Neural cell (in vitro differentiated cells): Measurements from ENCODE around the gene KCNAB1. TPM values are rescaled to one million over a fixed set of nuclear protein-coding genes. Genes with fewer than 3 reads are reported as not detected.
"Not testable (repeated sequence)": the region's sequence is repeated elsewhere in the genome, so short reads cannot be mapped to it uniquely, and the experiment has no call there.

Source experiments
- H2AFZ ChIP-seq: fragments of 200-600, 300-800 bp; sonication (generic), shearing (Covaris generic); 2 replicates; pipeline ENCODE4 v1.6.0; 2014; ENCODE audit warnings: low read depth, mild to moderate bottlenecking, antibody characterized with exemption, low read length, moderate library complexity
- H3F3A ChIP-seq: fragments of 200-600 bp; shearing (Covaris generic); 2 replicates; pipeline ENCODE4 v1.6.1; 2016; ENCODE audit warnings: mild to moderate bottlenecking, moderate library complexity, mixed read lengths, antibody characterized with exemption, low read length; ENCODE audit not compliant: insufficient read depth, poor library complexity, severe bottlenecking
- H3K27ac ChIP-seq: fragments of 200-600, 300-800 bp; sonication (generic), shearing (Covaris generic); 2 replicates; pipeline ENCODE4 v1.5.1; 2014; ENCODE audit warnings: mild to moderate bottlenecking, low read length, moderate library complexity
- H3K27me3 ChIP-seq: fragments of 300-800, 200-600 bp; sonication (generic), shearing (Covaris generic); 2 replicates; pipeline ENCODE4 v1.6.0; 2014; ENCODE audit warnings: mild to moderate bottlenecking, low read depth, low read length, moderate library complexity; ENCODE audit not compliant: insufficient read depth
- H3K36me3 ChIP-seq: fragments of 300-800, 200-600 bp; sonication (generic), shearing (Covaris generic); 2 replicates; pipeline ENCODE4 v1.5.1; 2014; ENCODE audit warnings: mild to moderate bottlenecking, antibody characterized with exemption, low read length, moderate library complexity; ENCODE audit not compliant: insufficient read depth
- H3K4me2 ChIP-seq: fragments of 300-800, 200-600 bp; sonication (generic), shearing (Covaris generic); 2 replicates; pipeline ENCODE4 v1.6.0; 2014; ENCODE audit warnings: mild to moderate bottlenecking, low read length
- H3K4me3 ChIP-seq: fragments of 300-800, 200-600 bp; sonication (generic), shearing (Covaris generic); 2 replicates; pipeline ENCODE4 v1.5.1; 2014; ENCODE audit warnings: mild to moderate bottlenecking, low read length, moderate library complexity
- H3K79me2 ChIP-seq: fragments of 200-600 bp; shearing (Covaris generic); replicated peaks from 2 replicates; pipeline ENCODE4 v1.6.0; 2014; ENCODE audit warnings: mild to moderate bottlenecking, low read length, moderate library complexity; ENCODE audit not compliant: insufficient read depth
- H3K9ac ChIP-seq: fragments of 300-800, 200-600 bp; sonication (generic), shearing (Covaris generic); 2 replicates; pipeline ENCODE4 v1.6.1; 2016; ENCODE audit warnings: mild to moderate bottlenecking, low read length, mixed read lengths
- H3K9me2 ChIP-seq: fragments of 200-600 bp; shearing (Covaris generic); 2 replicates; pipeline ENCODE4 v1.6.1; 2016; ENCODE audit warnings: mild to moderate bottlenecking, low read length, mixed read lengths; ENCODE audit not compliant: insufficient read depth
- H3K9me3 ChIP-seq: fragments of 200-600, 300-800 bp; sonication (generic), shearing (Covaris generic); 2 replicates; pipeline ENCODE4 v1.6.1; 2016; ENCODE audit warnings: mild to moderate bottlenecking, mixed run types, low read length, moderate library complexity, mixed read lengths
- H4K20me1 ChIP-seq: fragments of 200-600 bp; shearing (Covaris generic); 2 replicates; pipeline ENCODE4 v1.6.1; 2016; ENCODE audit warnings: mild to moderate bottlenecking, mixed run types; ENCODE audit not compliant: insufficient read depth
- CTCF ChIP-seq: fragments of 450-650 bp; IDR thresholded peaks from 2 replicates; pipeline ENCODE4 v1.5.1; 2014; ENCODE audit warnings: antibody characterized with exemption, mild to moderate bottlenecking, moderate library complexity; ENCODE audit not compliant: poor library complexity, severe bottlenecking
- EP300 ChIP-seq: fragments of 450-650 bp; conservative IDR thresholded peaks from 2 replicates; pipeline ENCODE4 v1.6.1; 2014; ENCODE audit warnings: antibody characterized with exemption, mild to moderate bottlenecking, moderate library complexity; ENCODE audit not compliant: poor library complexity, severe bottlenecking
- EZH2 ChIP-seq: fragments of 200-600, 300-800 bp; shearing (Covaris generic), sonication (generic); IDR thresholded peaks from 2 replicates; pipeline ENCODE4 v1.6.1; 2014; ENCODE audit warnings: antibody characterized with exemption, low read length, borderline replicate concordance, mild to moderate bottlenecking; ENCODE audit not compliant: insufficient read depth, poor library complexity, severe bottlenecking
- MXI1 ChIP-seq: fragments of 450-650 bp; conservative IDR thresholded peaks from 2 replicates; pipeline ENCODE4 v1.6.1; 2014; ENCODE audit warnings: antibody characterized with exemption, mild to moderate bottlenecking; ENCODE audit not compliant: poor library complexity, severe bottlenecking
- POLR2AphosphoS5 ChIP-seq: IDR thresholded peaks from 2 replicates; pipeline ENCODE4 v1.6.1; 2012
- RAD21 ChIP-seq: fragments of 450-650 bp; conservative IDR thresholded peaks from 2 replicates; pipeline ENCODE4 v1.6.1; 2014; ENCODE audit warnings: antibody characterized with exemption, mild to moderate bottlenecking, moderate library complexity
- REST ChIP-seq: IDR thresholded peaks from 2 replicates; pipeline ENCODE4 v1.6.1; 2012; ENCODE audit warnings: borderline replicate concordance
- SMC3 ChIP-seq: fragments of 450-650 bp; conservative IDR thresholded peaks from 2 replicates; pipeline ENCODE4 v1.6.1; 2014; ENCODE audit warnings: antibody characterized with exemption, mild to moderate bottlenecking, moderate library complexity; ENCODE audit not compliant: poor library complexity
- TAF1 ChIP-seq: IDR thresholded peaks from 2 replicates; pipeline ENCODE4 v1.6.1; 2012; ENCODE audit warnings: low read depth
- polyA plus RNA-seq: library from polyadenylated mRNA; depleted of rRNA; stranded (reverse); fragments of >200 nt; gene quantifications from 2 replicates; pipeline ENCODE4 v1.2.3, GENCODE V29; 2014

KCNAB1 gene
- polyA plus RNA-seq, 1 donor from 2014 or later = 14.9 TPM

GRCh38 chr3:156274791-156275190 is 154.4 kb downstream of the KCNAB1 start:
- Histone ChIP-seq H3K4me2 (no peak overlapping the region), H3K4me3 (no peak overlapping the region), H4K20me1 (no peaks in the 10 kb centered on the region), H3K9me3 (no peaks in the 10 kb centered on the region), H3K79me2 (no peaks in the 10 kb centered on the region), H3F3A (no peaks in the 10 kb centered on the region), H3K9ac (no peak overlapping the region), H3K27ac (no peak overlapping the region), H3K27me3 (no peaks in the 10 kb centered on the region), H3K36me3 (no peaks in the 10 kb centered on the region), H2AFZ (no peak overlapping the region), H3K9me2 (no peaks in the 10 kb centered on the region)
- no peak for TF ChIP-seq EP300
- TF ChIP-seq RAD21 = no peak
- no peak for TF ChIP-seq EZH2
- no peak for TF ChIP-seq TAF1
- TF ChIP-seq MXI1 = no peak
- no peak for TF ChIP-seq REST
- TF ChIP-seq POLR2AphosphoS5 = no peak
- no peak for TF ChIP-seq CTCF
- TF ChIP-seq SMC3 = no peak

GRCh38 chr3:156284637-156285036 is 164.3 kb downstream of the KCNAB1 start:
- H4K20me1 ChIP-seq, H3K4me3 ChIP-seq, H3K27ac ChIP-seq, H3K27me3 ChIP-seq, H3F3A ChIP-seq, H3K9ac ChIP-seq, H3K36me3 ChIP-seq, H3K9me2 ChIP-seq, H3K9me3 ChIP-seq, H2AFZ ChIP-seq, H3K4me2 ChIP-seq, H3K79me2 ChIP-seq: not testable (repeated sequence)

GRCh38 chr3:156285626-156286025 is 165.2 kb downstream of the KCNAB1 start:
- Histone ChIP-seq H3K27ac (no peak overlapping the region), H3K9me3 (no peaks in the 10 kb centered on the region), H2AFZ (no peak overlapping the region), H3K27me3 (no peaks in the 10 kb centered on the region), H3K79me2 (no peaks in the 10 kb centered on the region), H3K9ac (no peak overlapping the region), H3K36me3 (no peaks in the 10 kb centered on the region), H3K4me2 (no peak overlapping the region), H3F3A (no peaks in the 10 kb centered on the region), H3K4me3 (no peak overlapping the region), H4K20me1 (no peaks in the 10 kb centered on the region), H3K9me2 (no peaks in the 10 kb centered on the region)
- no peak for TF ChIP-seq MXI1
- TF ChIP-seq REST = no peak
- no peak for TF ChIP-seq CTCF
- no peak for TF ChIP-seq POLR2AphosphoS5
- no peak for TF ChIP-seq EZH2
